Sigmoid colon (tissue), 7 donors: ENCODE measurements around the gene PGP. TPM values are rescaled to one million over a fixed set of nuclear protein-coding genes. Genes with fewer than 3 reads are reported as not detected.

Experiments used
- DNase-seq: peaks from one replicate; pipeline ENCODE4 v3.0.0-alpha.2; 2019
- H3K27ac ChIP-seq, 4 donors: fragments of 200-600 bp; sonication (generic); one replicate each; pipeline ENCODE4 v1.5.1; 2016 to 2019; ENCODE audit warnings: mild to moderate bottlenecking in 1 of 4
- H3K27me3 ChIP-seq, 3 donors: fragments of 200-600 bp; sonication (generic); one replicate each; pipeline ENCODE4 v1.5.1; 2019; ENCODE audit warnings: mild to moderate bottlenecking in 1 of 3
- H3K36me3 ChIP-seq, 4 donors: fragments of 200-600 bp; sonication (generic); one replicate each; pipeline ENCODE4 v1.5.1; 2016 to 2019
- H3K4me1 ChIP-seq, 4 donors: fragments of 200-600 bp; sonication (generic); one replicate each; pipeline ENCODE4 v1.5.1; 2017 to 2019
- H3K4me3 ChIP-seq, 4 donors: fragments of 200-600 bp; sonication (generic); one replicate each; pipeline ENCODE4 v1.5.1; 2017 to 2019; ENCODE audit warnings: mild to moderate bottlenecking in 2 of 4, moderate library complexity in 1 of 4
- H3K9me3 ChIP-seq, 4 donors: fragments of 200-600 bp in 3 of 4; sonication (generic) in 3 of 4; one replicate each; pipeline versions ENCODE4 v1.5.1 to v1.6.1; 2013 to 2019
- EP300 ChIP-seq, 4 donors: sonication (generic); formaldehyde crosslinking; IDR thresholded peaks; one replicate each; pipeline ENCODE4 v1.6.1; 2017; ENCODE audit warnings: antibody characterized with exemption in 4 of 4
- POLR2A ChIP-seq, 2 donors: fragments of 450-650 bp; IDR thresholded peaks; one replicate each; pipeline ENCODE4 v1.6.1; 2016; ENCODE audit warnings: antibody characterized with exemption in 2 of 2, mild to moderate bottlenecking in 2 of 2, moderate library complexity in 2 of 2
- POLR2AphosphoS5 ChIP-seq, 4 donors: sonication (generic); formaldehyde crosslinking; IDR thresholded peaks; one replicate each; pipeline ENCODE4 v1.6.1; 2017; ENCODE audit warnings: antibody characterized with exemption in 4 of 4
- WGBS, 2 donors: extraction: QIAGEN DNeasy Blood & Tissue Kit; methylation state at CpG; one replicate each; pipeline ENCODE4 v1.1.7; 2013; 5-methylcytosine and 5-hydroxymethylcytosine counted together
- intact Hi-C: fragments of 100-400 bp; cut with DNase I; formaldehyde crosslinking; loops from one replicate; pipeline ENCODE4 v1.15.1; 2023
- polyA plus RNA-seq, 3 donors: library from polyadenylated mRNA; stranded (reverse); fragments of 200-250 nt; gene quantifications; one replicate each; pipeline ENCODE4 v1.2.3, GENCODE V29; 2013
- total RNA-seq, 4 donors: library from RNA; depleted of rRNA; stranded (reverse); fragments of >200 nt; gene quantifications; one replicate each; pipeline ENCODE4 v1.1.0, GENCODE V29; 2016
- TF ChIP-seq, protein P1 (sequence below), 4 experiments: fragments of 450-650 bp in 3 of 4; fragments of 200-600 bp in 1 of 4; IDR thresholded peaks; one replicate each; pipeline ENCODE4 v1.5.1; 2016 to 2019; ENCODE audit warnings: antibody characterized with exemption in 4 of 4, mild to moderate bottlenecking in 3 of 4, moderate library complexity in 2 of 4
- donor health status: healthy with polysubstance abuse.
- donor health status: Bipolar disorder and iron deficiency.
- donor health status: healthy.

The PGP gene
- total and polyA plus RNA-seq, 7 donors, result 6.0 to 20.2 (median 10.3) TPM

DNA sequence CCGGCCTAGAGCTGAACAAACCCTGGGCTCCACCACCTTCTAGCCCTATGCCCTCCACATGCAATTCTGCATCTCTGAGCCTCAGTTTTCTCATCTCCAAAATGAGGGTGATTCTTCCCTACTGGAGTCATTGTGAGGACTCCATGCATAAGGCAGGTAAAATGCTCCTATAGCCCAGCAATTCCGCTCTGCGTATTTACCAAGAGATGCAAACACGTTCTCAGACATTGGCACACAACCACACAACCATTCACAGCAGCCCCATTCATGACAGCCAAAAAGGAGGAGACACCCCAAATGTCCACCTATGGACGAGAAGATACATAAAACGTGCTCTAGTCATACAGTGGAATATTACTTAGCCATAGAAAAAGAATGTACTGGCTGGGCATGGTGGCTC, 14.3 kb downstream of the PGP start:
- intact Hi-C loops, result no loop called here
- Histone ChIP-seq H3K36me3 (no peaks in the 10 kb centered on the region), H3K4me1 (peaks cover 0 to 22% (median 18%) of the 10 kb centered on the region in 4 donors), H3K27me3 (peaks cover 20 to 32% (median 27%) of the 10 kb centered on the region in 3 donors), H3K4me3 (no peak overlapping the region), H3K9me3 (no peaks in the 10 kb centered on the region), H3K27ac (no peak overlapping the region)
- 86 to 89% methylated on average over 6 of the region's 6 CpGs for WGBS, 2 donors
- DNase-seq, result no peak
- TF ChIP-seq, protein P1, sequence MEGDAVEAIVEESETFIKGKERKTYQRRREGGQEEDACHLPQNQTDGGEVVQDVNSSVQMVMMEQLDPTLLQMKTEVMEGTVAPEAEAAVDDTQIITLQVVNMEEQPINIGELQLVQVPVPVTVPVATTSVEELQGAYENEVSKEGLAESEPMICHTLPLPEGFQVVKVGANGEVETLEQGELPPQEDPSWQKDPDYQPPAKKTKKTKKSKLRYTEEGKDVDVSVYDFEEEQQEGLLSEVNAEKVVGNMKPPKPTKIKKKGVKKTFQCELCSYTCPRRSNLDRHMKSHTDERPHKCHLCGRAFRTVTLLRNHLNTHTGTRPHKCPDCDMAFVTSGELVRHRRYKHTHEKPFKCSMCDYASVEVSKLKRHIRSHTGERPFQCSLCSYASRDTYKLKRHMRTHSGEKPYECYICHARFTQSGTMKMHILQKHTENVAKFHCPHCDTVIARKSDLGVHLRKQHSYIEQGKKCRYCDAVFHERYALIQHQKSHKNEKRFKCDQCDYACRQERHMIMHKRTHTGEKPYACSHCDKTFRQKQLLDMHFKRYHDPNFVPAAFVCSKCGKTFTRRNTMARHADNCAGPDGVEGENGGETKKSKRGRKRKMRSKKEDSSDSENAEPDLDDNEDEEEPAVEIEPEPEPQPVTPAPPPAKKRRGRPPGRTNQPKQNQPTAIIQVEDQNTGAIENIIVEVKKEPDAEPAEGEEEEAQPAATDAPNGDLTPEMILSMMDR (IDR thresholded peaks at IDR 0.05), result no peak
- TF ChIP-seq EP300 (IDR thresholded peaks at IDR 0.05) (no peak), POLR2A (IDR thresholded peaks at IDR 0.05) (no peak), POLR2AphosphoS5 (IDR thresholded peaks at IDR 0.05) (no peak)

DNA sequence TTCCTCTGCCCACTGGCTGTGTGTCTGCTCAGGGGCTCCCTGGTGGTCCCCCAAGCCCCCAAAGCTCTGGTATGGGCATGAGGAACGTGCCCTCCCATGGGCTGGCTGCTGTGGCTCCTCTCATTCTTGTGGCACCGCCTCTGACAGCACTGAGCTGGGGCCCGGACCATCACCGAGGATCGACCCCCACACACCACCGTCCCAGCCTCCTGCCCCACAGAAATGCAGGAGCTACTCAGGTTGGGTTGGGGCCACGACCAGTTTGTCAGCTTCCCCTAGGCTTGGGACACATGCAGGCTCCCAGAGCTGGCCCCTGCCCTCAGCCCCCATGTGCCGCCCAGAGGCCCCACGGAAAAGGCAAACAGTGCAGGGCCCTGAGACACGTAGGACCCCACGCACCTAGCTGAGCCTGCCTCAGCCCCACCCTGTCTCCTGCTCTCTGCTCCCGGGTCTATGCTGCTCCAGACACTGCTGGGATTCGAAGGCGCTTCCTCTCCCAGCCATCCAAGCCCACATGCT, 15.0 kb downstream of the PGP start:
- intact Hi-C loops, result no loop called here
- H3K27ac ChIP-seq, result no peak overlapping the region
- H3K36me3 ChIP-seq, result no peaks in the 10 kb centered on the region
- H3K27me3 ChIP-seq, result peaks cover 26 to 38% (median 34%) of the 10 kb centered on the region in 3 donors
- no peak overlapping the region for H3K4me3 ChIP-seq
- peaks cover 0 to 22% (median 21%) of the 10 kb centered on the region in 4 donors for H3K4me1 ChIP-seq
- WGBS, 2 donors, result 66 to 70% methylated on average over 14 of the region's 14 CpGs
- no peak for DNase-seq
- no peaks in the 10 kb centered on the region for H3K9me3 ChIP-seq
- TF ChIP-seq POLR2A (IDR thresholded peaks at IDR 0.05) (no peak), POLR2AphosphoS5 (IDR thresholded peaks at IDR 0.05) (no peak), EP300 (IDR thresholded peaks at IDR 0.05) (no peak)
- TF ChIP-seq, protein P1 (IDR thresholded peaks at IDR 0.05), result no peak

DNA sequence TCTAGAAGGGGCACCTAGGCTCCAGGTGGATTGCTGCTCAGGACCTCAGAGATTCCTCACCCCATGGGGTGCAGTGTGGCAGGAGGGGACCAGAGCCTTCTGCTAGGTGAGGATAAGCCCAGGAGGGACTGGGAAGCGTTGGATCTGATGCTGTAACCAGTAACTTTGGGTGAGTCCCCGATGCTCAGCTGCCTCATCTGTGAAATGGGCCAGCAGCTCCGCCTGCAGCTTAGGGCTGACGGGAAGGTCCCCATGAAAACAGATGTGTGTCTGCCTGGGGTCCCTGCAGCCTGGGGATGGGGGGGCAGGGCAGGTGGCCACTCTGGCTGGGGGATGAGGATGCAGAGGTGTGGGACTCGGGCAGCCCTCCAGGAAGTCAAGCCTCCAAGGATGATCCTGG, 15.5 kb downstream of the PGP start:
- Histone ChIP-seq H3K4me3 (no peak overlapping the region), H3K4me1 (peaks cover 0 to 21% (median 18%) of the 10 kb centered on the region in 4 donors), H3K27ac (no peak overlapping the region), H3K9me3 (no peaks in the 10 kb centered on the region), H3K27me3 (peaks cover 27 to 44% (median 39%) of the 10 kb centered on the region in 3 donors), H3K36me3 (no peaks in the 10 kb centered on the region)
- DNase-seq, result no peak
- intact Hi-C loops, result no loop called here
- no peak for TF ChIP-seq POLR2A (IDR thresholded peaks at IDR 0.05)
- TF ChIP-seq POLR2AphosphoS5 (IDR thresholded peaks at IDR 0.05), result no peak
- no peak for TF ChIP-seq EP300 (IDR thresholded peaks at IDR 0.05)
- TF ChIP-seq, protein P1 (IDR thresholded peaks at IDR 0.05), result no peak
- WGBS, 2 donors, result 69 to 77% methylated on average over 5 of the region's 5 CpGs

DNA sequence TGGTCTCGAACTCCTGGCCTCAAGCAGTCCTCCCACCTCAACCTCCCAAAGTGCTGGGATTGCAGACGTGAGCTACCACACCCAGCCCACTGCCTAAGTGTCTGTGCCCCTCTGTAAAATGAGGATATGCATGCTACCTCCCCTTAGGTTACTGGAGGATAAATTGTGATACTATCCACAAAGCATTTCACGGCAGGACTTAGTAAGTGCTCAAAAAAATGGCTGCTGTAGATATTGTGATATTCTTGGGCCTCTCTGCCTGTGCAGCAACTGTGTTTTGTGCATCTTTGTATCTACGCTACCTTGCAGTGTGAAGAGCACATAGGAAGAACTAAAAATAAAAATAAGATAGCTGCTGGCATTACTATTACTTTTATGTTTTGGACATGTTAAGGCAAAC, 16.4 kb downstream of the PGP start:
- DNase-seq, result no peak
- Histone ChIP-seq H3K4me1 (peaks cover 0 to 21% (median 18%) of the 10 kb centered on the region in 4 donors), H3K27me3 (peaks cover 27 to 52% (median 41%) of the 10 kb centered on the region in 3 donors), H3K36me3 (no peaks in the 10 kb centered on the region), H3K27ac (no peak overlapping the region), H3K4me3 (no peak overlapping the region), H3K9me3 (no peaks in the 10 kb centered on the region)
- 55 to 70% methylated on average over 4 of the region's 4 CpGs for WGBS, 2 donors
- TF ChIP-seq, protein P1 (IDR thresholded peaks at IDR 0.05), result no peak
- TF ChIP-seq POLR2A (IDR thresholded peaks at IDR 0.05) (no peak), EP300 (IDR thresholded peaks at IDR 0.05) (no peak), POLR2AphosphoS5 (IDR thresholded peaks at IDR 0.05) (no peak)
- intact Hi-C loops, result no loop called here

DNA sequence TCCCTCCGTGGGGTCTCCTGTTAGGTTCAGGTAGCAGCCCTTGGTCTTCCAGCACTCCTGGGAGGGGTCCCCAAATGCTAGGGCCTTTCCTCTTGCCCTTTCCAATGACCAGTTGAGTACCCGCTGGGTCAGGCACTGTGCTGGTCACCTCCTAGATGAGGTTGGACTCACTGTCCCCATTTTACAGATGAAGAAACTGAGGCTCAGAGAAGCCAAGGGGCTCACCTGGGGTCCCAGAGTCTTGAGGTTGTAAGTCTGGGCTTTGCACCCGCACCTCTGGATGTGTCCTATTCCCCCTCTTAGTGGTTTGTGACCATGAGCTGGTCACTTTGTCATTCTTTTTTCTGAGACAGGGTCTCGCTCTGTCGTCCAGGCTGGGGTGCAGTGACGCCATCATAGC, 16.9 kb downstream of the PGP start:
- Histone ChIP-seq H3K27ac (no peak overlapping the region), H3K4me3 (no peak overlapping the region), H3K9me3 (no peaks in the 10 kb centered on the region), H3K4me1 (peaks cover 0 to 21% (median 18%) of the 10 kb centered on the region in 4 donors), H3K36me3 (no peaks in the 10 kb centered on the region), H3K27me3 (peaks cover 27 to 55% (median 41%) of the 10 kb centered on the region in 3 donors)
- 82 to 85% methylated on average over 6 of the region's 6 CpGs for WGBS, 2 donors
- DNase-seq, result no peak
- intact Hi-C loops, result no loop called here
- TF ChIP-seq, protein P1 (IDR thresholded peaks at IDR 0.05), result no peak
- TF ChIP-seq EP300 (IDR thresholded peaks at IDR 0.05) (no peak), POLR2AphosphoS5 (IDR thresholded peaks at IDR 0.05) (no peak), POLR2A (IDR thresholded peaks at IDR 0.05) (no peak)
